ENCODE data around the gene DAPK2. TPM values are rescaled to one million over a fixed set of nuclear protein-coding genes. Genes with fewer than 3 reads are reported as not detected.

Gene DAPK2
- total and polyA plus RNA-seq, 8 donors: 18.3 to 59.3 (median 24.2) TPM

GRCh38 chr15:63858448-63858847 is 187.8 kb downstream of the DAPK2 start:
- no peak for DNase-seq
- Histone ChIP-seq H3K4me1 (no peaks in the 10 kb centered on the region), H3K4me3 (no peak overlapping the region), H3K27ac (no peak overlapping the region), H3K9me3 (no peaks in the 10 kb centered on the region), H3K36me3 (no peaks in the 10 kb centered on the region), H3K27me3 (no peaks in the 10 kb centered on the region)
- TF ChIP-seq CTCF (IDR thresholded peaks at IDR 0.05): no peak
- intact Hi-C loops (cut with DNase I): no loop called here
- no peak for ATAC-seq

GRCh38 chr15:63857461-63857856 is 188.8 kb downstream of the DAPK2 start:
- no peak for DNase-seq
- H3K9me3 ChIP-seq: no peaks in the 10 kb centered on the region
- H3K27me3 ChIP-seq: no peaks in the 10 kb centered on the region
- no peak for TF ChIP-seq CTCF (IDR thresholded peaks at IDR 0.05)
- no peak overlapping the region for H3K27ac ChIP-seq
- H3K4me1 ChIP-seq: no peaks in the 10 kb centered on the region
- H3K36me3 ChIP-seq: no peaks in the 10 kb centered on the region
- intact Hi-C loops (cut with DNase I): no loop called here
- H3K4me3 ChIP-seq: no peak overlapping the region
- ATAC-seq: no peak

Small RNAs within 50 kb of the gene (microRNA-seq; reads per million reads assigned to microRNA genes)
- 0 reads per million in 2 donors for gene MIR422A

Other genes with a start within 250 kb of the DAPK2 start
- gene HERC1, start 212.5 kb downstream of the DAPK2 start, total RNA-seq: 10 to 100 TPM; 86.4 to 89.1 TPM
- gene HERC1, start 212.5 kb downstream of the DAPK2 start, polyA plus RNA-seq (ENCODE audit: insufficient read length in 6 of 6): 10 to 100 TPM; 67.0 to 76.8 (median 71.0) TPM
- 10 to 100 TPM; 51.4 to 73.0 TPM for gene CIAO2A, start 47.4 kb upstream of the DAPK2 start, total RNA-seq
- 10 to 100 TPM; 55.5 to 66.2 (median 59.2) TPM for gene CIAO2A, start 47.4 kb upstream of the DAPK2 start, polyA plus RNA-seq (ENCODE audit: insufficient read length in 6 of 6)
- gene SNX1, start 49.5 kb upstream of the DAPK2 start, total RNA-seq: 100 to 1,000 TPM; 150 to 160 TPM
- 100 to 1,000 TPM; 121 to 139 (median 124) TPM for gene SNX1, start 49.5 kb upstream of the DAPK2 start, polyA plus RNA-seq (ENCODE audit: insufficient read length in 6 of 6)
- 1 to 10 TPM; 6.2 to 7.4 TPM for gene SNX22, start 105.2 kb upstream of the DAPK2 start, total RNA-seq
- gene SNX22, start 105.2 kb upstream of the DAPK2 start, polyA plus RNA-seq (ENCODE audit: insufficient read length in 6 of 6): 1 to 10 TPM; 1.8 to 3.5 (median 3.1) TPM
- gene PPIB, start 116.5 kb upstream of the DAPK2 start, total RNA-seq: 100 to 1,000 TPM; 554 to 728 TPM
- gene PPIB, start 116.5 kb upstream of the DAPK2 start, polyA plus RNA-seq (ENCODE audit: insufficient read length in 6 of 6): 100 to 1,000 TPM; 512 to 558 (median 539) TPM